VCaP (cell line): ENCODE measurements around the gene TMPRSS4.

Experiments
- H3K27ac ChIP-seq: fragments of 450-650 bp; 2 replicates; pipeline ENCODE4 v1.5.1; 2017
- TF ChIP-seq, protein P1 (sequence below): fragments of 450-650 bp; conservative IDR thresholded peaks from 2 replicates; pipeline ENCODE4 v1.5.1; 2017; ENCODE audit warnings: mild to moderate bottlenecking, moderate library complexity

The TMPRSS4 gene

DNA sequence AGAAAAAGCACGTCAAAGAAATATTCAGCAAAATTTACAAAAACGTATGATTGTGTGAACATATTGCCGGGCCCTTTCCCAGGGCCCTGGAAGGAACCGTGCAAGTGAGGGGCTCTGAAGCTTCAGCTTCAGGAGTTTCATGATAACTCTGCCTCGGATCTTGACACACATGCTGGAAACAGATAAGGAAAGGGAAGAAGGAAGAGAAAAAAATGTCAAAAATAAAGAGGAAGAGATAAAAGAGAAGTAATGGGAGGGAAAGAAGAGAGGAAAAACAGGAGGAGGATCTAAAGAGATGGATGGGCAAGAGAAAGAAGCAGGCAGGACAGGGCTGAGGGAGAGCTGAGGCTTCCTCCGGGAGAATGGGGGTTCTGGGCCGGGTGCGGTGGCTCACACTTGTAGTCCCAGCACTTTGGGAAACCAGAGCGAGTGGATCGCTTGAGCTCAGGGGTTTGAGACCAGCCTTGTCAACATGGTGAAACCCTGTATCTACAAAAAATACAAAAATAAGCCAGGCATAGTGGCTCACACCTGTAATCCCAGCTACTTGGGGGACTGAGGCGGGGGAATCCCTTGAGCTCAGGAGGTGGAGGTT is 2.7 kb upstream of the TMPRSS4 start:
- H3K27ac ChIP-seq: no peak overlapping the region
- TF ChIP-seq, protein P1, sequence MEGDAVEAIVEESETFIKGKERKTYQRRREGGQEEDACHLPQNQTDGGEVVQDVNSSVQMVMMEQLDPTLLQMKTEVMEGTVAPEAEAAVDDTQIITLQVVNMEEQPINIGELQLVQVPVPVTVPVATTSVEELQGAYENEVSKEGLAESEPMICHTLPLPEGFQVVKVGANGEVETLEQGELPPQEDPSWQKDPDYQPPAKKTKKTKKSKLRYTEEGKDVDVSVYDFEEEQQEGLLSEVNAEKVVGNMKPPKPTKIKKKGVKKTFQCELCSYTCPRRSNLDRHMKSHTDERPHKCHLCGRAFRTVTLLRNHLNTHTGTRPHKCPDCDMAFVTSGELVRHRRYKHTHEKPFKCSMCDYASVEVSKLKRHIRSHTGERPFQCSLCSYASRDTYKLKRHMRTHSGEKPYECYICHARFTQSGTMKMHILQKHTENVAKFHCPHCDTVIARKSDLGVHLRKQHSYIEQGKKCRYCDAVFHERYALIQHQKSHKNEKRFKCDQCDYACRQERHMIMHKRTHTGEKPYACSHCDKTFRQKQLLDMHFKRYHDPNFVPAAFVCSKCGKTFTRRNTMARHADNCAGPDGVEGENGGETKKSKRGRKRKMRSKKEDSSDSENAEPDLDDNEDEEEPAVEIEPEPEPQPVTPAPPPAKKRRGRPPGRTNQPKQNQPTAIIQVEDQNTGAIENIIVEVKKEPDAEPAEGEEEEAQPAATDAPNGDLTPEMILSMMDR: no peak

DNA sequence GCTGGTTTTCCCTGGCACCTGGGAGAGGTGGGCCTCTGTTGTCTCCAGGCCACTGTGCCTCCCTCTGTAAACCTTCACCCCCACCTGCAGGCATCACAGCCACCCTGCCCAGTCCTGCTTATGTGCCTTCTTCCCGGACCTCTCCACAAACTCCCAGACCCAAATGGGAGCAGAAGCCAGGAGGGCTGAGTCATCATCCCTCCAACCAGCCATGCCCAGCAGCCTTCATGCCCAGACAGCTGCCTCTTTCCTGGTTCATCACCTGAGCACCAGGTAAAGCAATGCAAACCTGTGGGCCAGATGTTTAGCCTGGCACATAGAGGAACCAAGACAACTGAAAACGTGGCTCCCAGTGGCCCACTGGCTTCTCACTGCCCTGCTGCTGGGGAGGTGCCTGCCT is 2.1 kb upstream of the TMPRSS4 start:
- TF ChIP-seq, protein P1: no peak
- no peak overlapping the region for H3K27ac ChIP-seq

DNA sequence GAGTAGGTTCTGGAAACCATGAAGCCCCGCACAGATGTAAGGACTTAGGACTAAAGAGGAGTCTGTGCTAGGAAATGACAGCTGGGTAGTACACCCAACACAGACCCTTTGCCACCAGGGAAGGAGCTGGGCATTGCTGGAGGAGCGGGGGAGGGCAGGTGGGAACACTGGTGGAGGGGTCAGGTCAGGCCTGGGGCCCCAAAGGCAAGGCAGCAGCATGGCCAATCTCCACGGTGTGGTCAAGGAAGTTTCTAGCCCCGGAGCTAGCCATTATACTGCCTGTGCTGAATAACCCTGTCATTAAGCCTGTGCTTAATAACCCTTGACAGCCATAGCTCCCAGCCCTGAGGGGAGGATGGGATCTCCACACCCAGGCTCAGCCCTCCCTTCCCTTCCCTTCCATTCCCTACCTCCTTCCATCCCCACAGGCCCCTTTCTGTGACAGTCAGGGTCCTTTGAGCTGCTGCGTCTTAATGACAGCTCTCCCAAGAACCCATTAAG is 2.1 kb downstream of the TMPRSS4 start:
- TF ChIP-seq, protein P1: no peak
- H3K27ac ChIP-seq: no peak overlapping the region

DNA sequence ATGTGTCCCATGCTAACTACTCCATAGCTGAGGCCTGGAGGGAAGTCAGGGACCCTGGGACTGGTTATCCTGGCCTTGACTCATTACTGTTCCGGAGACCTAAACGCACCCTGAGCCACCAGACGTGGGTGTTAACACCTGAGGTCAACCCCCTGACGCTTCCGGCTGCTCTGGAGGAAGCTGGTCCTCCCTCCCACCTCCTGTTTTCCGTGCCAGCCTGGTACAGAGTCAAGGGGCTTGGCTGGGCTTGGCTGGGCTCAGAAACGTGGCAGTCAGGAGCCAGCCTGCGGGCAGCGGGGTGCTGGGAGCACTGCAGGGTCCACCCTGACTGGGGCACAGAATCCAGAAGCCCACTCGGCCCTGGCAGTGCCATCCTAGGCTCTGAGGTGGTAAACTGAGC is 2.6 kb downstream of the TMPRSS4 start:
- TF ChIP-seq, protein P1: no peak
- H3K27ac ChIP-seq: no peak overlapping the region

DNA sequence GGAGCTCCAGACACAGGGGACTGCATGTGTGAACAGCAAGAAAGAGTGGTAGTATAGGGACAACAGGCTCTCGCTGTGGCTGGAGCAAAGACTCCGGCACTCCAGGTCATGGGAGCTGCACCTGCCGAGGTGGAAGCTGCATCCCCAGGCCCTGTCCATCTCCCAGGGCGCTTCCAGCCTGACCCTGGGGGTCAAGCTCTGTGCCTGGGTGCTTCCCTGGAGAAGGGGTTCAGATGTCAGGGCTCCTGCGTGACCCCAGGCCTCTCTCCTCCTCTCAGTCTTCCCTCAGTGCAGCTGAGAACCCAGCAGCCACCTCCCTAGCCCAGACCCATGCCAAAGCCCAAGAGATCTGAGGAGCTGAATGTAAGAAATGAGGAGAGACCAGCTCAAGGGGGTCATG is 3.4 kb downstream of the TMPRSS4 start:
- TF ChIP-seq, protein P1: no peak
- H3K27ac ChIP-seq: no peak overlapping the region

DNA sequence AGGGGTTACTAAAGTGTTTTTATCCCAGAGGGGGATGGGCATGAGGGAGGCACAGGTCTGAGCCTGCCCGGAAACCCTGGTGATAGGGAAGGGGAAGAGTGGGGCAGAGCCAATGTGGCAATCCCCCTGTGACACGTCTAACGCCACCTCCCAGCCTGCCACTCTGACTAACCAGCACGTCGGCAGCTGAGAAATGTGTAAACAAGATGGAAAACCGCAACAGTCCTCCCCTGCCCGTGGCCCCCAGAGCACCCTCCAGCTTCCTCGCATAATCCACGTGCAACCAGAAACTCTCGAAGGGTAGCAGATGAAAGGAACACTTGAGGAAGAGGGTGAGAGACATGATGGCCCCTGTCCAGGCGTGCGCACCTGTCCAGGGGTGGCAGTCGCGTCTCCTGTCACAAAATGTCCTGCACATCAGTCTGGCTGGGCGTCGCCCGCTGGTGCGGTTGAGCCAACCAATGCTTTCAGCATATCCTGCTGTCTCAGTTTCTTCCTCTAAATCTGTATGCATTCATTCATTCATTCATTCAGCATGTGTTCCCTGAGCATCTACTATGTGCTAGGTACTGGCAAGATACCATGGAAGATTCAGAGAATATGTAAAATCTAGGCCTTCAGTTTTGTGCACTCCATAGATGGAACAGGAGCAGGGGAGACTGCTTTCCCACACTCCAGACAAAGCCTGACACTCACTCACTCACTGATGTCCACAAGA is 4.5 kb downstream of the TMPRSS4 start:
- H3K27ac ChIP-seq: peak overlapping the region; percentile 90; the same call in 1 of the 2 replicates
- TF ChIP-seq, protein P1: no peak

DNA sequence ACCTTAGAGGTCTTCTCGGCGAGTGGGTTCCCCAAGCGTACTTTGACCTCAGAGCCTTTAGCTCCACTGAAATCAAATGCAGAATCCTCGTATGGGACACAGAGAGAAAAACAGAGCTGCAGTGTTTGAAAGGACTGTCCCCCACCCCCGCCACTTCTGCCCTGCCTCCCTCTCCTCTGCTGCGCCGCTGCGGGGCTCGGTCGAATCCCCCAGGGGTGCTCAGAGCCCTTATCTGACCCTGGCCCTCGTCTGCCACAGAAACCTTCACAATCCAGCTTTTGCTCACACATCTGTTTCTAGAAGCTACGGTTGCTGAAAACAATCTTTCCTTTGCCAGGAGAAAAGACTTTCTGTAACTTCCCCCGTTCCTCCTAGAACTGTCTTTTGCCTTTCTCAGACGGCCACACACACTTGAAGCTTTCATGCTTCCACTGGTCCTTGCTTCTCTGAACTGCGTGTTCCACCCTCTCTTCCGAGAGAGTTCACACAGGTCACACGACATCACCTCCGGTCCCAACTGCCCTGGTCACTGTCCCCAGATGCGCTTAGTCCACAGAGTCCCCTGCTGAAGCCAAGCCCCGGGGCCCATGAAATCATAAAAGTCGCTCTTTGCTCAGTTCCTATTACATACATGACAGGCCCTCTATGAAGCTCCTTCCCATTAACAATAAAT is 6.1 kb downstream of the TMPRSS4 start:
- H3K27ac ChIP-seq: peak overlapping the region; percentile 90
- TF ChIP-seq, protein P1: no peak
